ENCODE measurements around the gene ARHGAP5.
"Not testable (repeated sequence)": the region's sequence is repeated elsewhere in the genome, so short reads cannot be mapped to it uniquely, and the experiment has no call there.

ARHGAP5 gene

GRCh38 chr14:32110548-32110896 is 33.4 kb downstream of the ARHGAP5 start:
- no peak for DNase-seq

- DNase-seq, result no peak
These were observed 44.4 kb downstream of the ARHGAP5 start for GRCh38 chr14:32121536-32121935.

- no peak for DNase-seq
These were observed 44.8 kb downstream of the ARHGAP5 start for GRCh38 chr14:32121948-32122347.

- not testable (repeated sequence) for DNase-seq
These were observed 50.0 kb downstream of the ARHGAP5 start for GRCh38 chr14:32126899-32127730.

- DNase-seq, result not testable (repeated sequence)
These were observed 50.9 kb downstream of the ARHGAP5 start for GRCh38 chr14:32127731-32128654.

GRCh38 chr14:32128703-32129102 is 51.6 kb downstream of the ARHGAP5 start:
- DNase-seq, result no peak

- DNase-seq, result no peak
These were observed 52.0 kb downstream of the ARHGAP5 start for GRCh38 chr14:32129124-32129523.

GRCh38 chr14:32131689-32132088 is 54.6 kb downstream of the ARHGAP5 start:
- DNase-seq, result not testable (repeated sequence)

- DNase-seq, result no peak
These were observed 57.5 kb downstream of the ARHGAP5 start for GRCh38 chr14:32134448-32135097.

GRCh38 chr14:32136027-32136825 is 59.1 kb downstream of the ARHGAP5 start:
- no peak for DNase-seq

- DNase-seq, result no peak
These were observed 60.2 kb downstream of the ARHGAP5 start for GRCh38 chr14:32137313-32137712.

GRCh38 chr14:32137892-32138291 is 60.8 kb downstream of the ARHGAP5 start:
- DNase-seq, result no peak

- no peak for DNase-seq
These were observed 65.2 kb downstream of the ARHGAP5 start for GRCh38 chr14:32142341-32142740.

- DNase-seq, result no peak
These were observed 65.8 kb downstream of the ARHGAP5 start for GRCh38 chr14:32142754-32143437.

GRCh38 chr14:32150392-32150791 is 73.3 kb downstream of the ARHGAP5 start:
- no peak for DNase-seq

- no peak for DNase-seq
These were observed 88.9 kb downstream of the ARHGAP5 start for GRCh38 chr14:32166029-32166428.

- DNase-seq, result no peak
These were observed 89.8 kb downstream of the ARHGAP5 start for GRCh38 chr14:32166924-32167323.

- no peak for DNase-seq
These were observed 90.8 kb downstream of the ARHGAP5 start for GRCh38 chr14:32167907-32168306.

- DNase-seq, result no peak
These were observed 92.1 kb downstream of the ARHGAP5 start for GRCh38 chr14:32169191-32169590.

GRCh38 chr14:32171469-32171868 is 94.4 kb downstream of the ARHGAP5 start:
- DNase-seq, result no peak

GRCh38 chr14:32183151-32184058 is 106.3 kb downstream of the ARHGAP5 start:
- DNase-seq, result no peak

All from activated effector memory CD4-positive, alpha-beta T cell treated with anti-CD3 and anti-CD28 coated beads, Interleukin-2, amount 50 U/mL, for 16 hours (primary cell).